IMR-90 (cell line): ENCODE data around the gene UBE2S.

Experiments used
- BHLHE40 ChIP-seq: fragments of 150-350 bp; IDR thresholded peaks from 2 replicates; pipeline ENCODE4 v1.6.1; 2016; ENCODE audit warnings: mild to moderate bottlenecking, low read depth, low read length
- CEBPB ChIP-seq: IDR thresholded peaks from 2 replicates; pipeline ENCODE4 v1.6.1; 2012; ENCODE audit warnings: low read depth, low read length, improper control_type of control experiment
- CHD1 ChIP-seq: IDR thresholded peaks from 2 replicates; pipeline ENCODE4 v1.6.1; 2012; ENCODE audit warnings: low read depth, low read length, improper control_type of control experiment
- CTCF ChIP-seq: conservative IDR thresholded peaks from 2 replicates; pipeline ENCODE4 v1.5.1; 2012; ENCODE audit warnings: mild to moderate bottlenecking, low read depth, low read length, improper control_type of control experiment
- ELK1 ChIP-seq: fragments of 150-350 bp; IDR thresholded peaks from 2 replicates; pipeline ENCODE4 v1.6.1; 2016; ENCODE audit warnings: low read depth, mild to moderate bottlenecking, low read length, moderate library complexity, borderline replicate concordance
- FOS ChIP-seq: fragments of 150-350 bp; IDR thresholded peaks from 2 replicates; pipeline ENCODE4 v1.6.1; 2016; ENCODE audit warnings: low read depth, low read length
- MAFK ChIP-seq: IDR thresholded peaks from 2 replicates; pipeline ENCODE4 v1.6.1; 2012; ENCODE audit warnings: low read depth, low read length, improper control_type of control experiment
- MAZ ChIP-seq: IDR thresholded peaks from 2 replicates; pipeline ENCODE4 v1.6.1; 2012; ENCODE audit warnings: low read depth, mild to moderate bottlenecking, low read length, improper control_type of control experiment, moderate library complexity, borderline replicate concordance
- MXI1 ChIP-seq: IDR thresholded peaks from 2 replicates; pipeline ENCODE4 v1.6.1; 2012; ENCODE audit warnings: low read depth, mild to moderate bottlenecking, low read length, moderate library complexity, borderline replicate concordance
- NFE2L2 ChIP-seq: fragments of 150-350 bp; IDR thresholded peaks from 2 replicates; pipeline ENCODE4 v1.6.1; 2016; ENCODE audit warnings: low read depth, mild to moderate bottlenecking, low read length
- POLR2A ChIP-seq: IDR thresholded peaks from 2 replicates; pipeline ENCODE4 v1.6.1; 2012; ENCODE audit warnings: mild to moderate bottlenecking, low read depth, low read length
- RAD21 ChIP-seq: IDR thresholded peaks from 2 replicates; pipeline ENCODE4 v1.6.1; 2012; ENCODE audit warnings: low read length, improper control_type of control experiment
- SMC3 ChIP-seq: fragments of 150-350 bp; IDR thresholded peaks from 2 replicates; pipeline ENCODE4 v1.6.1; 2016; ENCODE audit warnings: low read depth, mild to moderate bottlenecking, antibody characterized with exemption, low read length, moderate library complexity
- USF2 ChIP-seq: fragments of 150-350 bp; IDR thresholded peaks from 2 replicates; pipeline ENCODE4 v1.6.1; 2017; ENCODE audit warnings: mild to moderate bottlenecking, antibody characterized with exemption, low read length, low read depth

DNA sequence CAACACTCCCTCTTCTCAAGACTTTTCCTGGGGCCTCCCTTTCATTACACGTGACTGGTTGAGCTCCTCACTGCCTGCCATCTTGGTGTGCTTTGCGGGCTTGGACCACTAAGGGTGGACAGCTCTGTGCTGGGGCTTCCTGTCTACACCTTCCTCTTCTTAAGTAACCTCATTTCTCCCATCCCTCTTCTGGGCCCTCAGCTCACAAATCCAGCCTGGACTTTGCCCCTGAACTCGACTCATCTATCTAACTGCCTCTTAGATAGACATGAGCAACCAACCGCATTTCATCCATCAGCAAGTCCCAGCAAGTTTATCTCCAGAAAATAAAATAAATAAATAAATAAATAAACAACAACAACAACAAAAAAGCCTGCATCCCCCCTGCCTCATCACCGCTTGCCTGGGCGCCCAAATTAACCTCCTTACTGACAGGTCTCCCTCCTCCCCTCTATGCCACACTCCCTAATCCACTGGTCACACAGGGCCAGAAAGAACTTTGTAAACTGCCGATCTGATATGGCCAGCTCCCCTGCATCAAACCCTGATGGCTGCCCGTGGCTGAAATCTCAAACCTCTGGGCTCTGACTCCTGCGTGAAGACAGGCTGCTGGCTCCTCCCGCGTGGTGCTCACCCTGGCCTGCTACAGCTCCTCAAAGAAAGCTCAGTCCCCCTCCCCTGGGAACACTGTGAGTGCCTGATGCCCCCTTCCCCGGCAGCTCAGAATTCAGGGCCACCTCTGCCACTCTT is 46.1 kb upstream of the UBE2S start:
- TF ChIP-seq CTCF: no peak
- TF ChIP-seq SMC3: no peak
- no peak for TF ChIP-seq MXI1
- no peak for TF ChIP-seq CEBPB
- no peak for TF ChIP-seq POLR2A
- TF ChIP-seq BHLHE40: no peak
- TF ChIP-seq RAD21: no peak
- TF ChIP-seq MAZ: no peak
- TF ChIP-seq MAFK: no peak
- TF ChIP-seq CHD1: no peak
- no peak for TF ChIP-seq FOS
- no peak for TF ChIP-seq NFE2L2
- TF ChIP-seq ELK1: no peak
- no peak for TF ChIP-seq USF2
